Measurements from ENCODE around the gene PTPRK. TPM values are rescaled to one million over a fixed set of nuclear protein-coding genes. Genes with fewer than 3 reads are reported as not detected.

The PTPRK gene
- total RNA-seq, 1 experiment from 2014 or later, result 34.2 TPM

DNA sequence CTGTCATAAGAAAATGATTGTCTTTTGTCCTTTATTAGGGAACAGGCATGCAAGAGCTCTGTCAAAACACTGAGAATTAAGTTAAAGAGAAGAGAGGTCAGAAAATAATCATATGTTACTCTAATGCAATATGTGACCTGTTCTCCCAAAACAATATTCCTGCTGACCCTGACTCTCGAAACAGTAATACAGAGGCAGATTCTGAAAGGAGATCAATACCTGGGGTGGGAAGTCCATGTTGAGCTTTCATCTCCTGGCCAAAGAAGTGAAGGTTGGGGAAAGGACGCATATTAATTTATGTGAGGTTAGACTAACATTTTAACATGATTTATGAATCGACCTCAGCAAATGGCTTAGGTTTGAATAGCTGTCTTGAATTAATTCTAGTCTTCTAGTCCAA lies 243.0 kb downstream of the PTPRK start:
- ChIA-PET RAD21 (ENCODE audit: low non-redundant PET in 1 of 2, low total read pairs in 2 of 2, uncharacterized antibody in 2 of 2, unreplicated experiment in 2 of 2) (no interaction called here), CTCF (no interaction called here), POLR2A (no interaction called here)
- no peak for TF ChIP-seq RAD21 (IDR thresholded peaks at IDR 0.05; ENCODE audit: low read depth)
- no peak for TF ChIP-seq SP1 (IDR thresholded peaks at IDR 0.05; ENCODE audit: low read depth)
- TF ChIP-seq FOSL1 (IDR thresholded peaks at IDR 0.05; ENCODE audit: low read depth), result no peak
- TF ChIP-seq, protein P1, sequence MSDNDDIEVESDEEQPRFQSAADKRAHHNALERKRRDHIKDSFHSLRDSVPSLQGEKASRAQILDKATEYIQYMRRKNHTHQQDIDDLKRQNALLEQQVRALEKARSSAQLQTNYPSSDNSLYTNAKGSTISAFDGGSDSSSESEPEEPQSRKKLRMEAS (IDR thresholded peaks at IDR 0.05), result no peak
- TF ChIP-seq, protein P2, sequence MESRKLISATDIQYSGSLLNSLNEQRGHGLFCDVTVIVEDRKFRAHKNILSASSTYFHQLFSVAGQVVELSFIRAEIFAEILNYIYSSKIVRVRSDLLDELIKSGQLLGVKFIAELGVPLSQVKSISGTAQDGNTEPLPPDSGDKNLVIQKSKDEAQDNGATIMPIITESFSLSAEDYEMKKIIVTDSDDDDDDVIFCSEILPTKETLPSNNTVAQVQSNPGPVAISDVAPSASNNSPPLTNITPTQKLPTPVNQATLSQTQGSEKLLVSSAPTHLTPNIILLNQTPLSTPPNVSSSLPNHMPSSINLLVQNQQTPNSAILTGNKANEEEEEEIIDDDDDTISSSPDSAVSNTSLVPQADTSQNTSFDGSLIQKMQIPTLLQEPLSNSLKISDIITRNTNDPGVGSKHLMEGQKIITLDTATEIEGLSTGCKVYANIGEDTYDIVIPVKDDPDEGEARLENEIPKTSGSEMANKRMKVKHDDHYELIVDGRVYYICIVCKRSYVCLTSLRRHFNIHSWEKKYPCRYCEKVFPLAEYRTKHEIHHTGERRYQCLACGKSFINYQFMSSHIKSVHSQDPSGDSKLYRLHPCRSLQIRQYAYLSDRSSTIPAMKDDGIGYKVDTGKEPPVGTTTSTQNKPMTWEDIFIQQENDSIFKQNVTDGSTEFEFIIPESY (IDR thresholded peaks at IDR 0.05; ENCODE audit: extremely low read depth, insufficient replicate concordance, low read length), result no peak
- TF ChIP-seq TCF7L2 (IDR thresholded peaks at IDR 0.05; ENCODE audit: borderline replicate concordance, extremely low read depth, insufficient read depth, insufficient read length), result no peak
- TF ChIP-seq ZNF274 (IDR thresholded peaks at IDR 0.05; ENCODE audit: low read depth, low read length), result no peak
- no peak for TF ChIP-seq POLR2A (IDR thresholded peaks at IDR 0.05; ENCODE audit: borderline replicate concordance, extremely low read depth, insufficient read depth, insufficient read length)
- TF ChIP-seq YY1 (IDR thresholded peaks at IDR 0.05; ENCODE audit: extremely low read depth, insufficient replicate concordance, low read depth, low read length), result no peak
- no peak for TF ChIP-seq ELF1 (IDR thresholded peaks at IDR 0.05; ENCODE audit: borderline replicate concordance, low read depth)
- TF ChIP-seq POLR2AphosphoS5 (IDR thresholded peaks at IDR 0.05; ENCODE audit: low read depth, low read length), result no peak
- no peak for TF ChIP-seq ZFX (IDR thresholded peaks at IDR 0.05)
- no peak for TF ChIP-seq SRF (IDR thresholded peaks at IDR 0.05; ENCODE audit: low read depth)
- no peaks in the 10 kb centered on the region for H3K36me3 ChIP-seq (ENCODE audit: control insufficient read depth in 1 of 2, insufficient read depth in 2 of 2, low read length in 2 of 2)
- ATAC-seq, result no peak
- intact Hi-C loops (cut with micrococcal nuclease), result no loop called here
- H3K4me2 ChIP-seq (ENCODE audit: low read length), result no peak overlapping the region
- H3K4me3 ChIP-seq (replicated peaks in 1 of 2; ENCODE audit: low read depth in 1 of 2, low read length in 2 of 2), result no peak overlapping the region
- H3K27me3 ChIP-seq (ENCODE audit: insufficient read depth, low read length), result no peaks in the 10 kb centered on the region
- no peak overlapping the region for H2AFZ ChIP-seq (ENCODE audit: low read depth, low read length, poor library complexity, severe bottlenecking)
- peaks cover 0 to 5% of the 10 kb centered on the region in 2 experiments; a peak in 2 of 4 replicates for H3K4me1 ChIP-seq (ENCODE audit: control insufficient read depth in 1 of 2, insufficient read depth in 2 of 2, low read length in 2 of 2)
- no peak overlapping the region for H3K27ac ChIP-seq (ENCODE audit: low read depth, low read length)
- H3K9me2 ChIP-seq (ENCODE audit: insufficient read depth), result no peaks in the 10 kb centered on the region
- no peak overlapping the region for H3K9ac ChIP-seq (ENCODE audit: low read length)
- H4K20me1 ChIP-seq (ENCODE audit: insufficient read depth), result no peaks in the 10 kb centered on the region
- no TSS peak for BruUV-seq (replicated peaks)
- H3K9me3 ChIP-seq (ENCODE audit: control insufficient read depth in 1 of 2, insufficient read depth in 1 of 2, low read depth in 1 of 2, low read length in 2 of 2), result no peaks in the 10 kb centered on the region
- no peak for DNase-seq (ENCODE audit: low read depth, low spot score)
- no peaks in the 10 kb centered on the region for H3K79me2 ChIP-seq (ENCODE audit: insufficient read depth, low read length)
